Measurements from ENCODE around the gene CBR1. TPM values are rescaled to one million over a fixed set of nuclear protein-coding genes. Genes with fewer than 3 reads are reported as not detected.
"Not testable (repeated sequence)": the region's sequence is repeated elsewhere in the genome, so short reads cannot be mapped to it uniquely, and the experiment has no call there.

CBR1 gene
- total RNA-seq, 2 donors from 2014 or later = 174 to 186 TPM

GRCh38 chr21:36096398-36097290 lies 26.8 kb downstream of the CBR1 start:
- TF ChIP-seq CTCF (IDR thresholded peaks at IDR 0.05) = no peak
- no peak overlapping the region for H3K4me3 ChIP-seq
- H3K27me3 ChIP-seq (replicated peaks; ENCODE audit: insufficient read depth) = no peaks in the 10 kb centered on the region
- no peak for DNase-seq (ENCODE audit: low spot score)
- peaks cover 0 to 11% of the 10 kb centered on the region in 2 donors for H3K4me1 ChIP-seq (ENCODE audit: control insufficient read depth in 1 of 2, low read depth in 2 of 2)
- H3K36me3 ChIP-seq = no peaks in the 10 kb centered on the region
- no peaks in the 10 kb centered on the region for H3K9me3 ChIP-seq
- H3K27ac ChIP-seq = no peak overlapping the region
- ATAC-seq (ENCODE audit: insufficient number of reproducible peaks, low FRiP score, low read depth) = no peak

- Histone ChIP-seq H3K36me3 (no peaks in the 10 kb centered on the region), H3K4me1 (ENCODE audit: control insufficient read depth in 1 of 2, low read depth in 2 of 2) (peaks cover 0 to 11% of the 10 kb centered on the region in 2 donors), H3K27ac (no peak overlapping the region), H3K9me3 (no peaks in the 10 kb centered on the region), H3K27me3 (replicated peaks; ENCODE audit: insufficient read depth) (no peaks in the 10 kb centered on the region), H3K4me3 (no peak overlapping the region)
- ATAC-seq (ENCODE audit: insufficient number of reproducible peaks, low FRiP score, low read depth) (peak; percentile 43), DNase-seq (ENCODE audit: low spot score) (no peak)
- no peak for TF ChIP-seq CTCF (IDR thresholded peaks at IDR 0.05)
Observed at GRCh38 chr21:36097427-36098181, 27.8 kb downstream of the CBR1 start.

DNA sequence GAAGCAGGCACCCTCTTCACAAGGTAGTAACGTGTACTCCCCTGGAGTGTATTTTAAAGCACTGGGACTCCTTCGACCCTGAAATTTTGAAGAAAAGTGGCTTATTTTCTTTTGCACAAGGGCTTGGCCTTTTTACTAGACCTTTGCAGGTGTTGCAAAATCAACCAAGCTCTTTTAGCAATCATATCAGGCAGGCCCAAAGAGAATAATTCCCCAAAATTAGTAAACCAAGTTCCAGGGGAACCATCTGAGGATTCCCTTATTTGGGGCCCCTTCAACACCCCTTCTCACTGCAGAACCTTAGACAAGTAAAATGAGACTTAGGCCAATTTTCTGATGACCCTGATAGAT lies 28.3 kb downstream of the CBR1 start:
- Histone ChIP-seq H3K4me1 (ENCODE audit: control insufficient read depth in 1 of 2, low read depth in 2 of 2) (peaks cover 0 to 11% of the 10 kb centered on the region in 2 donors), H3K27me3 (replicated peaks; ENCODE audit: insufficient read depth) (no peaks in the 10 kb centered on the region), H3K9me3 (no peaks in the 10 kb centered on the region), H3K36me3 (no peaks in the 10 kb centered on the region), H3K4me3 (no peak overlapping the region), H3K27ac (no peak overlapping the region)
- TF ChIP-seq CTCF (IDR thresholded peaks at IDR 0.05) = no peak
- ATAC-seq (ENCODE audit: insufficient number of reproducible peaks, low FRiP score, low read depth) = no peak
- no peak for DNase-seq (ENCODE audit: low spot score)

DNA sequence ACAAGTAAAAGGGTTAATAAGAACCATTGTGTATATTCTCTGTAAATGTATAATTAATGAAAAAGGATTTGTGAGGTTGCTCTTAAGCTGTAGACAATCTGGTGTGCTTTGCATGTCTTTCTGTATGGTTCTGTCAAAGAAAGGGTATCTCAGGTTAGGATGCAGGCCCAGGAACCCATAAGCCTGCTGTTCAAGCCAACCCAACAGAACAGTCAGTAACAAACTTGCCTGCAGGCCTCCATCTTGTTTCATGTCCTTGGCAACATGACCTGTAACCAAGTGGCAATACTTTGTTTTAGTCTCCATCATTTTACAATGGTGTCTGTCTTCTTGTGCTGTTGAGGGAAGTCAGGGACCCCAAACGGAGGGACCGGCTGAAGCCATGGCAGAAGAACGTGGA lies 29.2 kb downstream of the CBR1 start:
- Histone ChIP-seq H3K27me3 (replicated peaks; ENCODE audit: insufficient read depth) (no peaks in the 10 kb centered on the region), H3K36me3 (no peaks in the 10 kb centered on the region), H3K9me3 (no peaks in the 10 kb centered on the region), H3K4me3 (no peak overlapping the region), H3K4me1 (ENCODE audit: control insufficient read depth in 1 of 2, low read depth in 2 of 2) (peaks cover 0 to 11% of the 10 kb centered on the region in 2 donors), H3K27ac (no peak overlapping the region)
- TF ChIP-seq CTCF (IDR thresholded peaks at IDR 0.05) = no peak
- ATAC-seq (ENCODE audit: insufficient number of reproducible peaks, low FRiP score, low read depth) (no peak), DNase-seq (ENCODE audit: low spot score) (no peak)

GRCh38 chr21:36099695-36100211 lies 29.9 kb downstream of the CBR1 start:
- H3K9me3 ChIP-seq; H3K27ac ChIP-seq; ATAC-seq (ENCODE audit: insufficient number of reproducible peaks, low FRiP score, low read depth); H3K4me3 ChIP-seq; H3K36me3 ChIP-seq; DNase-seq (ENCODE audit: low spot score); H3K27me3 ChIP-seq (replicated peaks; ENCODE audit: insufficient read depth): not testable (repeated sequence)
- H3K4me1 ChIP-seq (ENCODE audit: control insufficient read depth in 1 of 2, low read depth in 2 of 2) = peaks cover 4 to 11% of the 10 kb centered on the region in 2 donors
